H1 (cell line): ENCODE data around the gene STAM. TPM values are rescaled to one million over a fixed set of nuclear protein-coding genes. Genes with fewer than 3 reads are reported as not detected.

Experiments used
- CTCF ChIA-PET: fragments of 300-600 bp; sonication (Branson Sonifier 250); formaldehyde crosslinking; loops from one replicate; lab custom pipeline; 2021; ENCODE audit not compliant: partially characterized antibody; lab: Charles Lee
- POLR2A ChIA-PET: fragments of 300-600 bp; sonication (Branson Sonifier 250); formaldehyde crosslinking; loops from one replicate; lab custom pipeline; 2021; ENCODE audit warnings: inconsistent platforms; ENCODE audit not compliant: partially characterized antibody; lab: Charles Lee
- DNase-seq, 2 experiments: peaks; one replicate each; pipeline versions ENCODE4 v3.0.0 to v3.0.0-alpha.2; 2010 to 2022; ENCODE audit warnings: low spot score in 2 of 2, low read depth in 1 of 2, mixed read lengths in 1 of 2
- FAIRE-seq: peaks from 2 replicates; lab custom pipeline; 2011; peaks lifted over from hg19 to GRCh38; lab: Jason Lieb, UNC
- H2AFZ ChIP-seq: 2 replicates; pipeline ENCODE4 v1.8.1; 2012; ENCODE audit warnings: low read length, inconsistent platforms
- H2AK5ac ChIP-seq: 2 replicates; pipeline ENCODE4 v1.6.1; 2013; ENCODE audit warnings: low read depth, low read length
- H2BK120ac ChIP-seq: replicated peaks from 2 replicates; pipeline ENCODE3; 2013; ENCODE audit warnings: low read depth, low read length, inconsistent platforms
- H2BK12ac ChIP-seq: 2 replicates; pipeline ENCODE4 v1.6.1; 2013; ENCODE audit warnings: low read depth, low read length
- H2BK15ac ChIP-seq: 2 replicates; pipeline ENCODE4 v1.6.1; 2013; ENCODE audit warnings: low read length
- H2BK20ac ChIP-seq: 2 replicates; pipeline ENCODE4 v1.6.1; 2013; ENCODE audit warnings: low read length
- H2BK5ac ChIP-seq: 2 replicates; pipeline ENCODE4 v1.6.1; 2013; ENCODE audit warnings: low read depth, low read length
- H3K14ac ChIP-seq: 2 replicates; pipeline ENCODE4 v1.6.1; 2013; ENCODE audit warnings: inconsistent platforms; ENCODE audit not compliant: insufficient read length
- H3K18ac ChIP-seq: 2 replicates; pipeline ENCODE4 v1.6.1; 2013; ENCODE audit warnings: low read length; ENCODE audit errors: extremely low read depth
- H3K23ac ChIP-seq: 2 replicates; pipeline ENCODE4 v1.6.1; 2013; ENCODE audit warnings: inconsistent platforms; ENCODE audit not compliant: insufficient read length
- H3K23me2 ChIP-seq: 2 replicates; pipeline ENCODE4 v1.6.1; 2013; ENCODE audit warnings: low read depth, low read length
- H3K27ac ChIP-seq: 2 replicates; pipeline ENCODE4 v1.6.1; 2011; ENCODE audit warnings: low read depth, low read length, inconsistent platforms
- H3K27me3 ChIP-seq, 4 experiments: replicated peaks in 1 of 4; 1 replicate in 1 of 4; 2 replicates in 3 of 4; pipeline versions ENCODE4 v1.6.1 to v1.8.1; 2011 to 2013; ENCODE audit warnings: low read length in 3 of 4, mild to moderate bottlenecking in 3 of 4, inconsistent platforms in 2 of 4, mixed read lengths in 2 of 4, moderate library complexity in 1 of 4; ENCODE audit not compliant: control insufficient read depth in 3 of 4, insufficient read depth in 3 of 4; ENCODE audit errors: extremely low read depth in 1 of 4
- H3K36me3 ChIP-seq, 4 experiments: 2 replicates each; pipeline versions ENCODE4 v1.6.1 to v1.8.1; 2011 to 2013; ENCODE audit warnings: mild to moderate bottlenecking in 4 of 4, low read length in 3 of 4, moderate library complexity in 2 of 4, control low read depth in 1 of 4, inconsistent platforms in 1 of 4; ENCODE audit not compliant: insufficient read depth in 4 of 4, control insufficient read depth in 2 of 4
- H3K4ac ChIP-seq: replicated peaks from 2 replicates; pipeline ENCODE3; 2013; ENCODE audit warnings: low read length, low read depth, mixed read lengths, inconsistent platforms; ENCODE audit not compliant: insufficient read length
- H3K4me1 ChIP-seq, 4 experiments: replicated peaks in 1 of 4; 1 replicate in 1 of 4; 2 replicates in 3 of 4; pipeline versions ENCODE4 v1.6.1 to v1.8.1; 2011 to 2013; ENCODE audit warnings: low read length in 3 of 4, inconsistent platforms in 2 of 4, mixed read lengths in 1 of 4; ENCODE audit not compliant: insufficient read depth in 4 of 4, control insufficient read depth in 3 of 4
- H3K4me2 ChIP-seq, 2 experiments: 2 replicates each; pipeline versions ENCODE4 v1.6.1 to v1.8.1; 2011 to 2013; ENCODE audit warnings: low read depth in 2 of 2, low read length in 2 of 2, control low read depth in 1 of 2, inconsistent platforms in 1 of 2, mild to moderate bottlenecking in 1 of 2; ENCODE audit not compliant: insufficient read depth in 1 of 2
- H3K4me3 ChIP-seq, 4 experiments: fragments of 200-600, 300-600 bp in 1 of 4; sonication (generic), shearing (Covaris generic), sonication (Bioruptor Twin) in 1 of 4; 2 replicates each; pipeline versions ENCODE4 v1.5.1 to v1.8.1; 2011 to 2016; ENCODE audit warnings: low read length in 4 of 4, low read depth in 3 of 4, control low read depth in 2 of 4, inconsistent platforms in 2 of 4, mild to moderate bottlenecking in 2 of 4, mixed read lengths in 1 of 4, moderate library complexity in 1 of 4; ENCODE audit not compliant: insufficient read depth in 2 of 4; ENCODE audit errors: extremely low read depth in 1 of 4
- H3K56ac ChIP-seq: replicated peaks from 2 replicates; pipeline ENCODE3; 2013; ENCODE audit warnings: low read depth, mild to moderate bottlenecking, mixed read lengths, low read length, inconsistent platforms; ENCODE audit not compliant: insufficient read length
- H3K79me1 ChIP-seq: 2 replicates; pipeline ENCODE4 v1.6.1; 2013; ENCODE audit warnings: low read depth, low read length, control low read depth
- H3K79me2 ChIP-seq, 2 experiments: 2 replicates each; pipeline versions ENCODE4 v1.6.1 to v1.8.1; 2012 to 2013; ENCODE audit warnings: low read length in 2 of 2, mild to moderate bottlenecking in 2 of 2, inconsistent platforms in 1 of 2; ENCODE audit not compliant: insufficient read depth in 2 of 2, control insufficient read depth in 1 of 2
- H3K9ac ChIP-seq, 4 experiments: replicated peaks in 1 of 4; 1 replicate in 1 of 4; 2 replicates in 3 of 4; pipeline versions ENCODE4 v1.6.1 to v1.8.1; 2011 to 2013; ENCODE audit warnings: low read depth in 3 of 4, low read length in 3 of 4, control low read depth in 2 of 4, mild to moderate bottlenecking in 2 of 4, moderate library complexity in 2 of 4, inconsistent platforms in 1 of 4; ENCODE audit errors: extremely low read depth in 1 of 4
- H3K9me3 ChIP-seq, 2 experiments: 2 replicates each; pipeline versions ENCODE4 v1.6.1 to v1.8.1; 2012 to 2013; ENCODE audit warnings: mild to moderate bottlenecking in 2 of 2, moderate library complexity in 2 of 2, control low read depth in 1 of 2, inconsistent platforms in 1 of 2, low read depth in 1 of 2, low read length in 1 of 2, mixed read lengths in 1 of 2; ENCODE audit not compliant: insufficient read depth in 2 of 2
- H4K20me1 ChIP-seq, 2 experiments: replicated peaks in 1 of 2; 2 replicates each; pipeline versions ENCODE3 to v1.8.1; 2011 to 2013; ENCODE audit warnings: inconsistent platforms in 2 of 2, low read length in 2 of 2, mild to moderate bottlenecking in 1 of 2; ENCODE audit not compliant: insufficient read depth in 2 of 2, control insufficient read depth in 1 of 2
- H4K5ac ChIP-seq: 2 replicates; pipeline ENCODE4 v1.6.1; 2013; ENCODE audit warnings: low read length, low read depth, mixed read lengths, inconsistent platforms; ENCODE audit not compliant: insufficient read length
- H4K8ac ChIP-seq: 2 replicates; pipeline ENCODE4 v1.8.0; 2013; ENCODE audit warnings: mild to moderate bottlenecking, moderate library complexity, low read length, inconsistent platforms; ENCODE audit not compliant: insufficient read depth; ENCODE audit errors: extremely low read depth
- H4K91ac ChIP-seq: replicated peaks from 2 replicates; pipeline ENCODE3; 2013; ENCODE audit warnings: low read length, mixed read lengths, inconsistent platforms; ENCODE audit not compliant: insufficient read length
- EZH2 ChIP-seq: fragments of 200-600 bp; sonication (generic); IDR thresholded peaks from 2 replicates; pipeline ENCODE4 v1.7.1; 2012; ENCODE audit warnings: low read depth, mild to moderate bottlenecking, moderate library complexity, low read length, inconsistent platforms; ENCODE audit not compliant: severe bottlenecking
- SIRT6 ChIP-seq: IDR thresholded peaks from one replicate; pipeline ENCODE4 v1.7.1; 2012; ENCODE audit warnings: low read length, inconsistent platforms
- WGBS, 2 experiments: shearing (Covaris generic) in 1 of 2; methylation state at CpG; one replicate each; pipeline versions ENCODE4 v1.1.6 to v1.1.7; 2013 to 2015; ENCODE audit warnings: low lambda C conversion rate in 2 of 2, mixed read lengths in 2 of 2, inconsistent platforms in 1 of 2, low coverage in 1 of 2, missing lambda C conversion rate in 1 of 2; ENCODE audit not compliant: insufficient replicate concordance in 2 of 2, insufficient coverage in 1 of 2, insufficient read length in 1 of 2; ENCODE audit errors: extremely low coverage in 1 of 2, missing lambda C conversion rate in 1 of 2; 5-methylcytosine and 5-hydroxymethylcytosine counted together
- polyA plus RNA-seq, 7 experiments: library from polyadenylated mRNA; depleted of rRNA in 3 of 7; stranded (reverse) in 5 of 7; unstranded in 2 of 7; fragments of >200 nt in 5 of 7; fragments of 200-250 nt in 2 of 7; gene quantifications; 1 replicate in 5 of 7; 2 replicates in 1 of 7; 4 replicates in 1 of 7; pipeline versions ENCODE4 v1.2.1 to v1.2.3, GENCODE V29; 2011 to 2013; ENCODE audit warnings: missing spikeins in 2 of 7, mixed read lengths in 2 of 7
- total RNA-seq: library from RNA; stranded (reverse); fragmentation: NEBNext Ultra II Directional; extraction: Animal tissue kit (Norgen Biotek cat#: 25700); gene quantifications from 2 replicates; pipeline ENCODE4 v1.2.1, GENCODE V29; 2021
- TF ChIP-seq, protein P1 (sequence below): IDR thresholded peaks from 2 replicates; pipeline ENCODE4 v1.6.1; 2012; ENCODE audit warnings: low read length, inconsistent platforms

The STAM gene
- total and polyA plus RNA-seq, 2 of the 8 experiments (the other 6 are each of a cell fraction or from before 2014, with no cell fraction given) = 22.0 to 27.8 TPM

DNA sequence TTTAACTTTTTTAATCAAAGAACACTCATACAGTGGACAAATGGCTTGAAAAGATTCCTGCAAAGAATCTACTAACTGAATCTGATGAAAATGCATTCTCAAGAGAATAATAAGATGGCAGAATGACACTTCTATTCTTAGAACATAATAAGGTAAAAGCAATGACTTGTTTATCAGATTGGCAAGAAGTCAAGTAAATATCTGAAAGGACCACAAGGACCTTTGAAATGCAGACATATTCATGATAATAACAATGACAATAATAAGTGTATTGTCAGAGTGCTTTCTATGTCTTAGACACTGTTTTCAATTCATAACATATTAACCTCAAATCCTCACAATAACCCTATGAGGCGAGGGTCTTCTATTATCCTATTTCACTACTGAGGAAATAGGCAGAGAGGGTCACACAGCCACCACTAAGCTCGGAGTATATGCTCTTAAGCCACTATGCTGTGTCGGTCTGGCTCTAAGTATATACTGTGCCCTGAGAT, 37.4 kb upstream of the STAM start:
- DNase-seq (no peak), FAIRE-seq (no peak)
- Histone ChIP-seq H3K36me3 (peaks cover 0 to 7% (median 0%) of the 10 kb centered on the region in 4 experiments; a peak in 2 of 8 replicates), H2BK15ac (no peak overlapping the region), H3K4me2 (no peak overlapping the region), H3K4me3 (no peak overlapping the region), H3K23me2 (no peaks in the 10 kb centered on the region), H3K79me1 (no peaks in the 10 kb centered on the region), H4K8ac (no peak overlapping the region), H2BK5ac (no peak overlapping the region), H3K79me2 (no peaks in the 10 kb centered on the region), H3K4me1 (no peaks in the 10 kb centered on the region), H2BK20ac (no peak overlapping the region), H3K23ac (no peak overlapping the region), H3K27me3 (no peaks in the 10 kb centered on the region), H4K5ac (no peak overlapping the region), H2AK5ac (no peak overlapping the region), H3K27ac (no peak overlapping the region), H3K9me3 (no peaks in the 10 kb centered on the region), H2BK12ac (no peak overlapping the region), H4K91ac (no peak overlapping the region), H3K18ac (no peak overlapping the region), H3K4ac (no peak overlapping the region), H4K20me1 (no peaks in the 10 kb centered on the region), H3K9ac (no peak overlapping the region), H3K14ac (no peak overlapping the region), H3K56ac (no peak overlapping the region), H2BK120ac (no peak overlapping the region), H2AFZ (no peak overlapping the region)
- CTCF ChIA-PET = interaction anchor here (0.5 to 1.7 kb wide), 16 partner anchors 10 to 762 kb away, joined by 3 to 5 read pairs (median 3); partner anchors contain the start of gene HACD1
- WGBS, 2 experiments = 80% methylated on average over 3 of the region's 3 CpGs; no CpG with 5 or more reads in 1 of the 2 experiments
- POLR2A ChIA-PET = interaction anchor here (0.7 kb wide), 1 partner anchor 11 kb away, joined by 3 read pairs; the partner anchor contains the start of gene HACD1
- TF ChIP-seq EZH2 (no peak), SIRT6 (no peak)
- TF ChIP-seq, protein P1, sequence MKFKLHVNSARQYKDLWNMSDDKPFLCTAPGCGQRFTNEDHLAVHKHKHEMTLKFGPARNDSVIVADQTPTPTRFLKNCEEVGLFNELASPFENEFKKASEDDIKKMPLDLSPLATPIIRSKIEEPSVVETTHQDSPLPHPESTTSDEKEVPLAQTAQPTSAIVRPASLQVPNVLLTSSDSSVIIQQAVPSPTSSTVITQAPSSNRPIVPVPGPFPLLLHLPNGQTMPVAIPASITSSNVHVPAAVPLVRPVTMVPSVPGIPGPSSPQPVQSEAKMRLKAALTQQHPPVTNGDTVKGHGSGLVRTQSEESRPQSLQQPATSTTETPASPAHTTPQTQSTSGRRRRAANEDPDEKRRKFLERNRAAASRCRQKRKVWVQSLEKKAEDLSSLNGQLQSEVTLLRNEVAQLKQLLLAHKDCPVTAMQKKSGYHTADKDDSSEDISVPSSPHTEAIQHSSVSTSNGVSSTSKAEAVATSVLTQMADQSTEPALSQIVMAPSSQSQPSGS = no peak
